HG03460 (cell line): ENCODE results near the gene CAP2.
"Not testable (repeated sequence)": the region's sequence is repeated elsewhere in the genome, so short reads cannot be mapped to it uniquely, and the experiment has no call there.

Experiments used
- ATAC-seq: cut with Tn5 transposase; IDR thresholded peaks from one replicate; pipeline ENCODE4 v1.9.1; 2021; ENCODE audit not compliant: unreplicated experiment

Gene CAP2

DNA sequence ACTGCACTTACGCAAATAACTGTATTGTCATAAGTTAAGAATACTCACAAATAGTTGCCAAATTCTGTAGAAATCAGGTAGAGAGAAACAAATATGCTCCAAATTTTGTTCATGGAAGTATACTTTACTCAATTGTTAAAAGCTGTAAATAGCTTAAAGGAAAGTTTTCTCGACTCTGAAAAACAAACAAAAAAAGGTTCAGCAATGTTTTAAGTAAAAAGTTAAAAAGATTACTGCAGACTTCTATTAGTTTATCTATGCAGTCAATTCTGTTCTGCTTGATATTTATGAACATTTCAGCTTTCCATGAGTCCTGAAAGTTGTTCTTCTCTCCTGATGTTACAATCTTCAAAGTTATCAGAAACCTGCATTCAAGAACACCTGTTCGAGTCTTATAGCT is 169.2 kb downstream of the CAP2 start:
- ATAC-seq: no peak

DNA sequence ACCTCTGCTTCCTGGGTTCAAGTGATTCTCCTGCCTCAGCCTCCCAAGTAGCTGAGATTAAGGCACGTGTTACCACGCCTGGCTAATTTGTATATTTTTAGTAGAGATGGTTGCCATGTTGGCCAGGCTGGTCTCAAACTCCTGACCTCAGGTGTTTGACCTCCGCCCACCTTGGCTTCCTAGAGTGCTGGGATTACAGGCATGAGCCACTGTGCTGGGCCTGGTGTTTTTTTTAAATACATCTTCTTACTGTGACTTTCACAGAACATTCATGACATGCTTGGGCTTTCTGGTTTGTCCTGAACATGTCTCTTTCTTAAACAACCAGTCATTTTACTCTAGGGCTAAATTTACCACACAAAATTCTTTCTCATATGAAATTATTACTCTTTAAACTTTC is 172.0 kb downstream of the CAP2 start:
- no peak for ATAC-seq

DNA sequence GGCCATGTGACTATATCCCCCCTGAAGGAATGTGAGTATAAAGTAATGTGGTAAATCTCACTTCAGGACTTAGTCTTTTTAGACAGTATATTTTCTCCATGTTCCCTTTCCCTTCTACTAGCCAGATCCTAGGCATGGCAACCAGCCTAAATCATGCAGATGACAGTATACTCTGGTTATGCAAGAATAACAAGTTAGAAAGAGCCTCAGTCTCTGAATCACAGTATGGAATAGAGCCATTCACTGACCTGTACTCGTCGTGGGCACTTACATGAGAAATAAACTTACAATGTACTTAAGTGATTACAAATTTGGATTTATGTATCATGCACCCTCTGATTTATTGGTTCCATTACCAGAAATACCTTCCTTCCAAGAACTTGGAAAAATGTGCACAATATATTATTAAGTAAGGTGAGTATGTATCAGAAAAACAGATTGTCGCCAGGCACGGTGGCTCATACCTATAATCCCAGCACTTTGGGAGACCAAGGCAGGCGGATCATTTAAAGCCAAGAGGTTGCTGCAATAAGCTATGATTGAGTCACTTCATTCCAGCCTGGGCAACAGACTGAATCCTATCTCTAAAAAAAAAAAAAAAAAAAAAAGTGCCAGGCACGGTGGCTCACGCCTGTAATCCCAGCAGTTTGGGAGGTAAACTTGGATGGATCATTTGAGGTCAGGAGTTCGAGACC is 181.6 kb downstream of the CAP2 start:
- ATAC-seq: no peak

- ATAC-seq: no peak
Observed at GRCh38 chr6:17577059-17577458, 183.7 kb downstream of the CAP2 start.

- no peak for ATAC-seq
Observed at GRCh38 chr6:17580518-17581048, 187.2 kb downstream of the CAP2 start.

DNA sequence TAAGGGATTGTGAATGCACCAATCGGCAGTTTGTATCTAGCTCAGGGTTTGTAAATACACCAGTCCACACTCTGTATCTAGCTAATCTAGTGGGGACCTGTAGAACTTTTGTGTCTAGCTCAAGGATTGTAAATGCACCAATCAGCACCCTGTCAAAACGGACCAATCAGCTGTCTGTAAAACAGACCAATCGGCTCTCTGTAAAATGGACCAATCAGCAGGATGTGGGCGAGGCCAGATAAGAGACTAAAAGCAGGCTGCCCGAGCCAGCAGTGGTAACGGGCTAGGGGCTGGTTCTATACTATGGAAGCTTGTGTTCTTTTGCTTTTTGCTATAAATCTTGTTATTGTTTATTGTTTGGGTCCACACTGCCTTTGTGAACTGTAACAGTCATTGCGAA is 187.9 kb downstream of the CAP2 start:
- not testable (repeated sequence) for ATAC-seq

DNA sequence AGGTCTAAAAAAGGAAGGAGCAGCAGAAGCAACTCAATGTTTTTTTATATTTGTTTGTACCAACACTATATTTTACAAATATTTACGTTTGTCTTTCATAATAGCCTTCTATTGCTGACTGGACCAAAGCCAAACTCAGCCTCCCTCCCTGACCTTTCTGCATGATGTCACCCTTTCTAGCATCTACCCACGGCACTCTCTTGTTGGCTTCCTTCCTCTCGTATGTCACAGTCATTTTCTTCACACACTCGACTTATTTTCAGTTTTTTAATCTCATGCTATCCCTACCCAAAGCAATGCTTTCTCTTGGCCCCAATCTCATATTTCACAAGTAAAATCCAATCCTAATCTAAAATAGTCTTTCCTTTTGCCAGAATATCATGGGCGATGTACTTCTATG is 190.4 kb downstream of the CAP2 start:
- no peak for ATAC-seq

- ATAC-seq: peak; percentile 57
Observed at GRCh38 chr6:17584241-17584803, 190.9 kb downstream of the CAP2 start.

DNA sequence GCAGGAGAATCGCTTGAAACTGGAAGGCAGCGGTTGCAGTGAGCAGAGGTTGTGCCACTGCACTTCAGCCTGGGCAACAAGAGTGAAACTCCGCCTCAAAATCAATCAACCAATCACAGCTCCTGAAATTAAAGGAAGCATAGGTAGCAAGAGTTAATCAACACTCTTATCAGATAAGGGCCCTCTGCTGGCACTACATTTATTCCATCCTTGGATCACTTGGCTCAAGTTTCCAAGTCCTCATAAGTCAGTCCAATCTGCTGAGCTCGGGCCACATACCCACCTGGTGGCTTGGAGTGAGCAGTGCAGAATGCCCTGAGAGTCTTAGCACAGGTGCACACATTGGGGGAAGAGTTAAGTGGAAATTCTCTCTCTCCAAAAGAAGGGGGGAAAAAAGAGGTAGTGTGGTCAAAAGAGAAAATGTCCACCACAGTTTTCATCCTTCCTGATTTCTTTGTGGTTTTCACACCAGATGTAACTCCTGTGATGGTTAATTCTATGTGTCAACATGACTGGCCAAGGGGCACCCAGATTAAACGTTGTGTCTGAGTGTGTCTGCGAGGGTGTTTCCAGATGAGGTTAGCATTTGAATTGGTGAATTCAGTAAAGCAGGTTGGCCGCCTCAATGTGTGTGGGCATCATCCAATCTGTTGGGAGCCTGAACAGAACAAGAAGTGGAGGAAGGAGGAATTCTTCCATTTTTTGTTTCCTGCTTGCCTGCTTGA is 192.5 kb downstream of the CAP2 start:
- no peak for ATAC-seq

- ATAC-seq: not testable (repeated sequence)
Observed at GRCh38 chr6:17586623-17587022, 193.2 kb downstream of the CAP2 start.

DNA sequence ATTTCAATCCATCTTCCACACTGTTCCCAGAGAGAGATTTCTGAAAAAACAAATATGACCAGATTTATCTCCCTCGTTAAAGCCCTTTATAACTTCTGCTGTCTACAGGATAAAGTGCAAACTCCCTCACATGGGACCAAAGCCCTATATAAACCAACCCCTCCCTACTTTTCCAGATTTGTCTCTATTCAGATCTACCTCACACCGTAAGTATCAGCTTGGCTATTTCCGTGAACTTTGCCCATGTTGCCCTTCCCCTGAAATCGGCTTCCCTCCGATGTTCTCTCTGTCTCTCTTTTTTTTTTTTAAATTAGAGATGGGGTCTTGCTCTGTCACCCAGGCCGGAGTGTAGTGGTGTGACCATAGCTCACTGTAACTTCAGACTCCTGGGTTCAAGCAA is 194.6 kb downstream of the CAP2 start:
- ATAC-seq: no peak

GRCh38 chr6:17589406-17590096 is 196.2 kb downstream of the CAP2 start:
- no peak for ATAC-seq

GRCh38 chr6:17591287-17591686 is 197.9 kb downstream of the CAP2 start:
- ATAC-seq: no peak

DNA sequence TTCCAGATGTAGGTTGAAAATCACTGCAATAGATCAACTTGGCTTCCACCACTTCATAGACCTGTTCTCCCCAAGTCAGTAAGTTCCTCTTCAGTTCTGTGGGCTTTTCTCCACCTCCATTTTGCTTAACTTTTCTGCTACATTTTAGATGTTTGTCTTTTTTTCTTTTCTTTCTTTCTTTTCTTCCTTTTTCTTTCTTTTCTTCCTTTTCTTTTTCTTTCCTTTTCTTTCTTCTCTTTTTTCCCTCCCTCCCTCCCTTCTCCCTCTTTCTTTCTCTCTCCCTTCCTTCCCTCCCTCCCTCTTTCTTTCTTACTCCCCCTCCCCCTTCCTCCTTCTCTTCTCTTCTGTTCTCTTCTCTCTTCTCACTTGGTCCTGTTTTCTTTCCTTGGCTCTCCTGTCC is 199.9 kb downstream of the CAP2 start:
- no peak for ATAC-seq

GRCh38 chr6:17596085-17596484 is 202.7 kb downstream of the CAP2 start:
- ATAC-seq: no peak

- ATAC-seq: peak; percentile 85
Observed at GRCh38 chr6:17599877-17600526, 206.6 kb downstream of the CAP2 start, which contains the start of gene FAM8A1. TSS of gene FAM8A1 (plus strand) at chr6:17600302. CDS start at chr6:17600410, 108 bp downstream.

GRCh38 chr6:17600527-17601385 is 207.4 kb downstream of the CAP2 start:
- peak; percentile 44 for ATAC-seq

DNA sequence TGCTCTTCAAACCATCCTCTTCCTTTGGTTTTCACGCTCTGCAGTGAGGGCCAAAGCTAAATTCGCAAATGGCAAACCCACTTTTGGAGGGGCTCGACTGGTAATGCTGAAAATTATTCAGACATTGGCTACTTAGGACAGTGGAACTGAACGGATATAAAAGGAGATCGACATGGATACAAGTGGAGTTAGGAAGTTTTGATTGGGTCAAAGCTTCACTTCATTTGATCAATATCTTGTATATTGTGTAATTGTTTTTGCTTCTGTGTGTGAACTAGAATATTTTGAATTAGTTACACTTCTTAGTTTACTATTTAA is 207.9 kb downstream of the CAP2 start:
- no peak for ATAC-seq

GRCh38 chr6:17602888-17603287 is 209.5 kb downstream of the CAP2 start:
- no peak for ATAC-seq

GRCh38 chr6:17606606-17607005 is 213.2 kb downstream of the CAP2 start:
- no peak for ATAC-seq
